HEK293 (cell line): ENCODE data around the gene TSPAN10.

Experiments
- CTCF ChIA-PET: fragments of 350-600 bp; formaldehyde crosslinking; extraction: SDS; loops from one replicate; lab custom pipeline; 2021; ENCODE audit warnings: antibody characterized with exemption; lab: Yijun Ruan, JAX
- POLR2A ChIA-PET: fragments of 300-600 bp; formaldehyde crosslinking; extraction: SDS; loops from one replicate; lab custom pipeline; 2020; ENCODE audit warnings: antibody characterized with exemption, inconsistent platforms; lab: Yijun Ruan, JAX
- H3K27ac ChIP-seq: fragments of 200-500 bp; sonication (Bioruptor generic); 2 replicates; pipeline ENCODE4 v1.5.1; 2014; ENCODE audit warnings: low read depth, low read length, control low read depth, inconsistent platforms; ENCODE audit errors: extremely low read depth
- H3K36me3 ChIP-seq, 2 experiments: fragments of 200-500 bp in 1 of 2; sonication (Bioruptor generic) in 1 of 2; 1 replicate in 1 of 2; 2 replicates in 1 of 2; pipeline ENCODE4 v1.5.1; 2014 to 2017; ENCODE audit warnings: inconsistent platforms in 2 of 2, low read length in 2 of 2; ENCODE audit not compliant: control insufficient read depth in 2 of 2, insufficient read depth in 1 of 2
- H3K4me1 ChIP-seq: fragments of 200-500 bp; sonication (Bioruptor generic); 2 replicates; pipeline ENCODE4 v1.5.1; 2014; ENCODE audit warnings: mild to moderate bottlenecking, low read length, inconsistent platforms; ENCODE audit not compliant: control insufficient read depth, insufficient read depth
- H3K4me3 ChIP-seq: 2 replicates; pipeline ENCODE4 v1.5.1; 2011; ENCODE audit warnings: low read depth, mild to moderate bottlenecking, control low read depth, low read length, moderate library complexity
- H3K9me3 ChIP-seq: fragments of 200-500 bp; sonication (Bioruptor generic); 2 replicates; pipeline ENCODE4 v1.5.1; 2014; ENCODE audit warnings: low read depth, low read length, inconsistent platforms; ENCODE audit not compliant: control insufficient read depth, insufficient read depth
- GFI1B ChIP-seq: fragments of 450-650 bp; formaldehyde crosslinking; IDR thresholded peaks from 2 replicates; pipeline ENCODE4 v1.5.1; 2016; ENCODE audit warnings: missing biosample characterization, missing genetic modification characterization
- GLI2 ChIP-seq: fragments of 450-650 bp; formaldehyde crosslinking; IDR thresholded peaks from 2 replicates; pipeline ENCODE4; 2017; ENCODE audit warnings: missing biosample characterization, missing genetic modification characterization, low read depth, borderline replicate concordance
- KLF7 ChIP-seq: fragments of 450-650 bp; formaldehyde crosslinking; IDR thresholded peaks from 2 replicates; pipeline ENCODE4 v1.5.1; 2016; ENCODE audit warnings: missing biosample characterization, missing genetic modification characterization, borderline replicate concordance
- MZF1 ChIP-seq: fragments of 450-650 bp; formaldehyde crosslinking; IDR thresholded peaks from 2 replicates; pipeline ENCODE4 v1.5.1; 2017; ENCODE audit warnings: missing biosample characterization, missing genetic modification characterization, borderline replicate concordance
- SETDB1 ChIP-seq: IDR thresholded peaks from one replicate; pipeline ENCODE4 v1.6.1; 2017; ENCODE audit warnings: mild to moderate bottlenecking, low read length, moderate library complexity, mixed read lengths; ENCODE audit not compliant: insufficient read length
- WT1 ChIP-seq: fragments of 450-650 bp; formaldehyde crosslinking; IDR thresholded peaks from 2 replicates; pipeline ENCODE4 v1.5.1; 2016; ENCODE audit warnings: missing biosample characterization, missing genetic modification characterization
- ZEB2 ChIP-seq: fragments of 450-650 bp; formaldehyde crosslinking; IDR thresholded peaks from 2 replicates; pipeline ENCODE4 v1.5.1; 2016; ENCODE audit warnings: missing biosample characterization, missing genetic modification characterization
- ZNF184 ChIP-seq: fragments of 450-650 bp; IDR thresholded peaks from 2 replicates; pipeline ENCODE4 v1.5.1; 2018; ENCODE audit warnings: missing biosample characterization, mild to moderate bottlenecking, missing genetic modification characterization
- ZNF2 ChIP-seq: fragments of 450-650 bp; formaldehyde crosslinking; IDR thresholded peaks from 2 replicates; pipeline ENCODE4 v1.5.1; 2016; ENCODE audit warnings: missing biosample characterization, missing genetic modification characterization
- ZNF211 ChIP-seq: fragments of 450-650 bp; formaldehyde crosslinking; IDR thresholded peaks from 2 replicates; pipeline ENCODE4 v1.5.1; 2016; ENCODE audit warnings: low read depth, missing biosample characterization, missing genetic modification characterization
- ZNF311 ChIP-seq: fragments of 450-650 bp; formaldehyde crosslinking; IDR thresholded peaks from 2 replicates; pipeline ENCODE4 v1.5.1; 2017; ENCODE audit warnings: missing biosample characterization, missing genetic modification characterization, borderline replicate concordance
- ZNF354C ChIP-seq: fragments of 450-650 bp; formaldehyde crosslinking; IDR thresholded peaks from 2 replicates; pipeline ENCODE4 v1.5.1; 2016; ENCODE audit warnings: missing biosample characterization, missing genetic modification characterization, low read depth, borderline replicate concordance
- ZNF548 ChIP-seq: fragments of 450-650 bp; formaldehyde crosslinking; IDR thresholded peaks from 2 replicates; pipeline ENCODE4 v1.5.1; 2016; ENCODE audit warnings: missing biosample characterization, missing genetic modification characterization
- ZNF560 ChIP-seq: fragments of 450-650 bp; formaldehyde crosslinking; IDR thresholded peaks from 2 replicates; pipeline ENCODE4 v1.5.1; 2017; ENCODE audit warnings: missing biosample characterization, missing genetic modification characterization, borderline replicate concordance
- ZNF626 ChIP-seq: fragments of 450-650 bp; sonication (Bioruptor Pico); formaldehyde crosslinking; IDR thresholded peaks from 2 replicates; pipeline ENCODE4 v1.5.1; 2018; ENCODE audit warnings: missing biosample characterization, missing genetic modification characterization, inconsistent platforms
- ZNF629 ChIP-seq: fragments of 450-650 bp; formaldehyde crosslinking; IDR thresholded peaks from 2 replicates; pipeline ENCODE4 v1.5.1; 2017; ENCODE audit warnings: missing biosample characterization, missing genetic modification characterization
- TF ChIP-seq, protein P1 (sequence below): fragments of 450-650 bp; formaldehyde crosslinking; IDR thresholded peaks from 2 replicates; pipeline ENCODE4 v1.5.1; 2016; ENCODE audit warnings: missing biosample characterization, missing genetic modification characterization
- TF ChIP-seq, protein P2 (sequence below): fragments of 450-650 bp; formaldehyde crosslinking; conservative IDR thresholded peaks from 2 replicates; pipeline ENCODE4 v1.5.1; 2016; ENCODE audit warnings: low read depth, missing biosample characterization, missing genetic modification characterization
- TF ChIP-seq, protein P3 (sequence below): fragments of 450-650 bp; formaldehyde crosslinking; IDR thresholded peaks from 2 replicates; pipeline ENCODE4 v1.5.0; 2017; ENCODE audit warnings: missing biosample characterization, missing genetic modification characterization, borderline replicate concordance
- TF ChIP-seq, protein P4 (sequence below): fragments of 450-650 bp; formaldehyde crosslinking; IDR thresholded peaks from 2 replicates; pipeline ENCODE4 v1.5.1; 2016; ENCODE audit warnings: missing biosample characterization, missing genetic modification characterization
- TF ChIP-seq, protein P5 (sequence below): fragments of 450-650 bp; formaldehyde crosslinking; IDR thresholded peaks from 2 replicates; pipeline ENCODE4 v1.5.1; 2016; ENCODE audit warnings: missing biosample characterization, missing genetic modification characterization
- TF ChIP-seq, protein P6 (sequence below): fragments of 450-650 bp; formaldehyde crosslinking; IDR thresholded peaks from 2 replicates; pipeline ENCODE4 v1.5.1; 2017; ENCODE audit warnings: missing biosample characterization, missing genetic modification characterization
- TF ChIP-seq, protein P7 (sequence below): fragments of 450-650 bp; formaldehyde crosslinking; IDR thresholded peaks from 2 replicates; pipeline ENCODE4 v1.5.1; 2016; ENCODE audit warnings: missing biosample characterization, missing genetic modification characterization

The TSPAN10 gene

DNA sequence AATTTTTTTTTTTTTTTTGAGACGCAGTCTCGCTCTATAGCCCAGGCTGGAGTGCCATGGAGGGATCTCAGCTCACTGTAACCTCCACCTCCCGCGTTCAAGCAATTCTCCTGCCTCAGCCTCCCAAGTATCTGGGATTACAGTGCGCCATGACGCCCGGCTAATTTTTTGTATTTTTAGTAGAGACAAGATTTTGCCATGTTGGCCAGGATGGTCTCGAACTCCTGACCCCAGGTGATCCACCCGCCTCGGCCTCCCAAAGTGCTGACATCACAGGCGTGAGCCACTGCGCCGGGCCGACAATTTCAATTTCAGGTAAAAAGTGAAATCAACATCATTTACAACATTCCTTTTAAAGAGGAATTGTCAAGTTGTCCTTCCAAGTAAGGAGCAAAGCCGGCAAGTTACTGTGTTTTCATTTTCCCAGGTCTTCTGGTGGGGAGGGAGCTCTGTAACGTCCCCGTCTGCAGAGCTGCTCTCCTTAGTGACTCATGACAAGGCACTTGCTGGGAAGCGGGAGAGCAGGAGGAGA is 957 bp upstream of the TSPAN10 start:
- H3K27ac ChIP-seq: peak overlapping the region; percentile 98
- H3K4me1 ChIP-seq: peaks cover 9% of the 10 kb centered on the region; the same call in 1 of the 2 replicates
- no peaks in the 10 kb centered on the region for H3K9me3 ChIP-seq
- H3K4me3 ChIP-seq: peak overlapping the region; percentile 83
- peaks cover 6 to 13% of the 10 kb centered on the region in 2 experiments for H3K36me3 ChIP-seq
- CTCF ChIA-PET: interaction anchor here (0.6 to 0.8 kb wide), 4 partner anchors 29 to 1534 kb away, joined by 3 to 5 read pairs (median 4); partner anchors contain the start of genes ARL16 and HGS
- POLR2A ChIA-PET: interaction anchor here (0.6 to 2.0 kb wide), 10 partner anchors 19 to 413 kb away, joined by 3 to 6 read pairs (median 5); partner anchors contain the start of genes ARL16, CCDC137, CEP131 and HGS
- TF ChIP-seq, protein P1, sequence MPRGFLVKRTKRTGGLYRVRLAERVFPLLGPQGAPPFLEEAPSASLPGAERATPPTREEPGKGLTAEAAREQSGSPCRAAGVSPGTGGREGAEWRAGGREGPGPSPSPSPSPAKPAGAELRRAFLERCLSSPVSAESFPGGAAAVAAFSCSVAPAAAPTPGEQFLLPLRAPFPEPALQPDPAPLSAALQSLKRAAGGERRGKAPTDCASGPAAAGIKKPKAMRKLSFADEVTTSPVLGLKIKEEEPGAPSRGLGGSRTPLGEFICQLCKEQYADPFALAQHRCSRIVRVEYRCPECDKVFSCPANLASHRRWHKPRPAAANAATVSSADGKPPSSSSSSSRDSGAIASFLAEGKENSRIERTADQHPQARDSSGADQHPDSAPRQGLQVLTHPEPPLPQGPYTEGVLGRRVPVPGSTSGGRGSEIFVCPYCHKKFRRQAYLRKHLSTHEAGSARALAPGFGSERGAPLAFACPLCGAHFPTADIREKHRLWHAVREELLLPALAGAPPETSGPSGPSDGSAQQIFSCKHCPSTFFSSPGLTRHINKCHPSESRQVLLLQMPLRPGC (tag by site-specific recombination): no peak
- TF ChIP-seq ZNF548 (tag by site-specific recombination) (no peak), ZNF2 (no peak), SETDB1 (no peak), MZF1 (tag by site-specific recombination) (peak; percentile 81; the same call in 1 of the 2 replicates), GFI1B (tag by site-specific recombination) (no peak), WT1 (peak; percentile 24; the same call in 1 of the 2 replicates), ZNF354C (tag by site-specific recombination) (no peak), ZNF184 (no peak), ZNF629 (tag by site-specific recombination) (0 out of 2 replicates have a peak, but pooled peaks have one; percentile 5), ZEB2 (tag by site-specific recombination) (0 out of 2 replicates have a peak, but pooled peaks have one; percentile 21), ZNF311 (tag by site-specific recombination) (no peak), GLI2 (tag by site-specific recombination) (no peak), ZNF211 (tag by site-specific recombination) (no peak), ZNF560 (tag by site-specific recombination) (no peak), ZNF626 (tag by site-specific recombination) (no peak), KLF7 (tag by site-specific recombination) (no peak)
- TF ChIP-seq, protein P2, sequence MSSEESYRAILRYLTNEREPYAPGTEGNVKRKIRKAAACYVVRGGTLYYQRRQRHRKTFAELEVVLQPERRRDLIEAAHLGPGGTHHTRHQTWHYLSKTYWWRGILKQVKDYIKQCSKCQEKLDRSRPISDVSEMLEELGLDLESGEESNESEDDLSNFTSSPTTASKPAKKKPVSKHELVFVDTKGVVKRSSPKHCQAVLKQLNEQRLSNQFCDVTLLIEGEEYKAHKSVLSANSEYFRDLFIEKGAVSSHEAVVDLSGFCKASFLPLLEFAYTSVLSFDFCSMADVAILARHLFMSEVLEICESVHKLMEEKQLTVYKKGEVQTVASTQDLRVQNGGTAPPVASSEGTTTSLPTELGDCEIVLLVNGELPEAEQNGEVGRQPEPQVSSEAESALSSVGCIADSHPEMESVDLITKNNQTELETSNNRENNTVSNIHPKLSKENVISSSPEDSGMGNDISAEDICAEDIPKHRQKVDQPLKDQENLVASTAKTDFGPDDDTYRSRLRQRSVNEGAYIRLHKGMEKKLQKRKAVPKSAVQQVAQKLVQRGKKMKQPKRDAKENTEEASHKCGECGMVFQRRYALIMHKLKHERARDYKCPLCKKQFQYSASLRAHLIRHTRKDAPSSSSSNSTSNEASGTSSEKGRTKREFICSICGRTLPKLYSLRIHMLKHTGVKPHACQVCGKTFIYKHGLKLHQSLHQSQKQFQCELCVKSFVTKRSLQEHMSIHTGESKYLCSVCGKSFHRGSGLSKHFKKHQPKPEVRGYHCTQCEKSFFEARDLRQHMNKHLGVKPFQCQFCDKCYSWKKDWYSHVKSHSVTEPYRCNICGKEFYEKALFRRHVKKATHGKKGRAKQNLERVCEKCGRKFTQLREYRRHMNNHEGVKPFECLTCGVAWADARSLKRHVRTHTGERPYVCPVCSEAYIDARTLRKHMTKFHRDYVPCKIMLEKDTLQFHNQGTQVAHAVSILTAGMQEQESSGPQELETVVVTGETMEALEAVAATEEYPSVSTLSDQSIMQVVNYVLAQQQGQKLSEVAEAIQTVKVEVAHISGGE (tag by site-specific recombination): 0 out of 2 replicates have a peak, but pooled peaks have one; percentile 21
- TF ChIP-seq, protein P3, sequence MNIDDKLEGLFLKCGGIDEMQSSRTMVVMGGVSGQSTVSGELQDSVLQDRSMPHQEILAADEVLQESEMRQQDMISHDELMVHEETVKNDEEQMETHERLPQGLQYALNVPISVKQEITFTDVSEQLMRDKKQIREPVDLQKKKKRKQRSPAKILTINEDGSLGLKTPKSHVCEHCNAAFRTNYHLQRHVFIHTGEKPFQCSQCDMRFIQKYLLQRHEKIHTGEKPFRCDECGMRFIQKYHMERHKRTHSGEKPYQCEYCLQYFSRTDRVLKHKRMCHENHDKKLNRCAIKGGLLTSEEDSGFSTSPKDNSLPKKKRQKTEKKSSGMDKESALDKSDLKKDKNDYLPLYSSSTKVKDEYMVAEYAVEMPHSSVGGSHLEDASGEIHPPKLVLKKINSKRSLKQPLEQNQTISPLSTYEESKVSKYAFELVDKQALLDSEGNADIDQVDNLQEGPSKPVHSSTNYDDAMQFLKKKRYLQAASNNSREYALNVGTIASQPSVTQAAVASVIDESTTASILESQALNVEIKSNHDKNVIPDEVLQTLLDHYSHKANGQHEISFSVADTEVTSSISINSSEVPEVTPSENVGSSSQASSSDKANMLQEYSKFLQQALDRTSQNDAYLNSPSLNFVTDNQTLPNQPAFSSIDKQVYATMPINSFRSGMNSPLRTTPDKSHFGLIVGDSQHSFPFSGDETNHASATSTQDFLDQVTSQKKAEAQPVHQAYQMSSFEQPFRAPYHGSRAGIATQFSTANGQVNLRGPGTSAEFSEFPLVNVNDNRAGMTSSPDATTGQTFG (tag by site-specific recombination): no peak
- TF ChIP-seq, protein P4, sequence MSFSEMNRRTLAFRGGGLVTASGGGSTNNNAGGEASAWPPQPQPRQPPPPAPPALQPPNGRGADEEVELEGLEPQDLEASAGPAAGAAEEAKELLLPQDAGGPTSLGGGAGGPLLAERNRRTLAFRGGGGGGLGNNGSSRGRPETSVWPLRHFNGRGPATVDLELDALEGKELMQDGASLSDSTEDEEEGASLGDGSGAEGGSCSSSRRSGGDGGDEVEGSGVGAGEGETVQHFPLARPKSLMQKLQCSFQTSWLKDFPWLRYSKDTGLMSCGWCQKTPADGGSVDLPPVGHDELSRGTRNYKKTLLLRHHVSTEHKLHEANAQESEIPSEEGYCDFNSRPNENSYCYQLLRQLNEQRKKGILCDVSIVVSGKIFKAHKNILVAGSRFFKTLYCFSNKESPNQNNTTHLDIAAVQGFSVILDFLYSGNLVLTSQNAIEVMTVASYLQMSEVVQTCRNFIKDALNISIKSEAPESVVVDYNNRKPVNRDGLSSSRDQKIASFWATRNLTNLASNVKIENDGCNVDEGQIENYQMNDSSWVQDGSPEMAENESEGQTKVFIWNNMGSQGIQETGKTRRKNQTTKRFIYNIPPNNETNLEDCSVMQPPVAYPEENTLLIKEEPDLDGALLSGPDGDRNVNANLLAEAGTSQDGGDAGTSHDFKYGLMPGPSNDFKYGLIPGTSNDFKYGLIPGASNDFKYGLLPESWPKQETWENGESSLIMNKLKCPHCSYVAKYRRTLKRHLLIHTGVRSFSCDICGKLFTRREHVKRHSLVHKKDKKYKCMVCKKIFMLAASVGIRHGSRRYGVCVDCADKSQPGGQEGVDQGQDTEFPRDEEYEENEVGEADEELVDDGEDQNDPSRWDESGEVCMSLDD (tag by site-specific recombination): no peak
- TF ChIP-seq, protein P5, sequence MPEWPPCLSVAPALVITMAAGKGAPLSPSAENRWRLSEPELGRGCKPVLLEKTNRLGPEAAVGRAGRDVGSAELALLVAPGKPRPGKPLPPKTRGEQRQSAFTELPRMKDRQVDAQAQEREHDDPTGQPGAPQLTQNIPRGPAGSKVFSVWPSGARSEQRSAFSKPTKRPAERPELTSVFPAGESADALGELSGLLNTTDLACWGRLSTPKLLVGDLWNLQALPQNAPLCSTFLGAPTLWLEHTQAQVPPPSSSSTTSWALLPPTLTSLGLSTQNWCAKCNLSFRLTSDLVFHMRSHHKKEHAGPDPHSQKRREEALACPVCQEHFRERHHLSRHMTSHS (tag by site-specific recombination): no peak
- TF ChIP-seq, protein P6, sequence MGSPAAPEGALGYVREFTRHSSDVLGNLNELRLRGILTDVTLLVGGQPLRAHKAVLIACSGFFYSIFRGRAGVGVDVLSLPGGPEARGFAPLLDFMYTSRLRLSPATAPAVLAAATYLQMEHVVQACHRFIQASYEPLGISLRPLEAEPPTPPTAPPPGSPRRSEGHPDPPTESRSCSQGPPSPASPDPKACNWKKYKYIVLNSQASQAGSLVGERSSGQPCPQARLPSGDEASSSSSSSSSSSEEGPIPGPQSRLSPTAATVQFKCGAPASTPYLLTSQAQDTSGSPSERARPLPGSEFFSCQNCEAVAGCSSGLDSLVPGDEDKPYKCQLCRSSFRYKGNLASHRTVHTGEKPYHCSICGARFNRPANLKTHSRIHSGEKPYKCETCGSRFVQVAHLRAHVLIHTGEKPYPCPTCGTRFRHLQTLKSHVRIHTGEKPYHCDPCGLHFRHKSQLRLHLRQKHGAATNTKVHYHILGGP (tag by site-specific recombination): no peak
- TF ChIP-seq, protein P7, sequence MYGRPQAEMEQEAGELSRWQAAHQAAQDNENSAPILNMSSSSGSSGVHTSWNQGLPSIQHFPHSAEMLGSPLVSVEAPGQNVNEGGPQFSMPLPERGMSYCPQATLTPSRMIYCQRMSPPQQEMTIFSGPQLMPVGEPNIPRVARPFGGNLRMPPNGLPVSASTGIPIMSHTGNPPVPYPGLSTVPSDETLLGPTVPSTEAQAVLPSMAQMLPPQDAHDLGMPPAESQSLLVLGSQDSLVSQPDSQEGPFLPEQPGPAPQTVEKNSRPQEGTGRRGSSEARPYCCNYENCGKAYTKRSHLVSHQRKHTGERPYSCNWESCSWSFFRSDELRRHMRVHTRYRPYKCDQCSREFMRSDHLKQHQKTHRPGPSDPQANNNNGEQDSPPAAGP (tag by site-specific recombination): peak; percentile 37; the same call in 1 of the 2 replicates
